ENCODE data around the gene CHDH.

The CHDH gene

GRCh38 chr3:53808496-53808895, 37.7 kb downstream of the CHDH start:
- DNase-seq (no peak), ATAC-seq (ENCODE audit: insufficient read depth, low read depth) (no peak)
- H3K36me3 ChIP-seq (ENCODE audit: insufficient read depth, low read length): no peaks in the 10 kb centered on the region
- no peaks in the 10 kb centered on the region for H3K9me3 ChIP-seq (ENCODE audit: insufficient read depth, low read length, severe bottlenecking)
- TF ChIP-seq EZH2 (IDR thresholded peaks at IDR 0.05; ENCODE audit: borderline replicate concordance, low read depth, low read length, severe bottlenecking): no peak
- no peak for TF ChIP-seq CTCF (IDR thresholded peaks at IDR 0.05; ENCODE audit: borderline replicate concordance, extremely low read depth, low read length, poor library complexity, severe bottlenecking)
- H2AFZ ChIP-seq (ENCODE audit: low read depth, low read length): no peak overlapping the region
- H3K79me2 ChIP-seq (ENCODE audit: insufficient read depth, low read length): no peaks in the 10 kb centered on the region
- H3K9ac ChIP-seq (ENCODE audit: low read depth, low read length): no peak overlapping the region
- H3K4me2 ChIP-seq (ENCODE audit: insufficient read depth, low read length): no peak overlapping the region
- peaks cover 3% of the 10 kb centered on the region for H4K20me1 ChIP-seq (ENCODE audit: insufficient read depth, low read length)
- H3K27me3 ChIP-seq (ENCODE audit: insufficient read depth, low read length, poor library complexity): no peaks in the 10 kb centered on the region
- H3K27ac ChIP-seq (ENCODE audit: low read length): no peak overlapping the region
- no peaks in the 10 kb centered on the region for H3K4me1 ChIP-seq (ENCODE audit: insufficient read depth, low read length)
- H3K4me3 ChIP-seq (ENCODE audit: low read depth in 1 of 2, low read length in 2 of 2): no peak overlapping the region

- TF ChIP-seq EZH2 (IDR thresholded peaks at IDR 0.05; ENCODE audit: borderline replicate concordance, low read depth, low read length, severe bottlenecking): no peak
- TF ChIP-seq CTCF (IDR thresholded peaks at IDR 0.05; ENCODE audit: borderline replicate concordance, extremely low read depth, low read length, poor library complexity, severe bottlenecking): no peak
- Histone ChIP-seq H3K9ac (ENCODE audit: low read depth, low read length) (no peak overlapping the region), H3K4me3 (ENCODE audit: low read depth in 1 of 2, low read length in 2 of 2) (no peak overlapping the region), H3K9me3 (ENCODE audit: insufficient read depth, low read length, severe bottlenecking) (no peaks in the 10 kb centered on the region), H3K4me2 (ENCODE audit: insufficient read depth, low read length) (no peak overlapping the region), H3K79me2 (ENCODE audit: insufficient read depth, low read length) (no peaks in the 10 kb centered on the region), H3K27me3 (ENCODE audit: insufficient read depth, low read length, poor library complexity) (no peaks in the 10 kb centered on the region), H2AFZ (ENCODE audit: low read depth, low read length) (no peak overlapping the region), H4K20me1 (ENCODE audit: insufficient read depth, low read length) (peaks cover 3% of the 10 kb centered on the region), H3K4me1 (ENCODE audit: insufficient read depth, low read length) (no peaks in the 10 kb centered on the region), H3K36me3 (ENCODE audit: insufficient read depth, low read length) (no peaks in the 10 kb centered on the region), H3K27ac (ENCODE audit: low read length) (no peak overlapping the region)
- ATAC-seq (ENCODE audit: insufficient read depth, low read depth): no peak
- DNase-seq: no peak
Observed at GRCh38 chr3:53807117-53807810, 39.0 kb downstream of the CHDH start.

GRCh38 chr3:53806182-53807116, 39.8 kb downstream of the CHDH start:
- TF ChIP-seq CTCF (IDR thresholded peaks at IDR 0.05; ENCODE audit: borderline replicate concordance, extremely low read depth, low read length, poor library complexity, severe bottlenecking) (no peak), EZH2 (IDR thresholded peaks at IDR 0.05; ENCODE audit: borderline replicate concordance, low read depth, low read length, severe bottlenecking) (no peak)
- Histone ChIP-seq H4K20me1 (ENCODE audit: insufficient read depth, low read length) (peaks cover 3% of the 10 kb centered on the region), H3K36me3 (ENCODE audit: insufficient read depth, low read length) (no peaks in the 10 kb centered on the region), H3K4me2 (ENCODE audit: insufficient read depth, low read length) (no peak overlapping the region), H2AFZ (ENCODE audit: low read depth, low read length) (no peak overlapping the region), H3K9ac (ENCODE audit: low read depth, low read length) (no peak overlapping the region), H3K27me3 (ENCODE audit: insufficient read depth, low read length, poor library complexity) (no peaks in the 10 kb centered on the region), H3K27ac (ENCODE audit: low read length) (no peak overlapping the region), H3K4me3 (ENCODE audit: low read depth in 1 of 2, low read length in 2 of 2) (no peak overlapping the region), H3K4me1 (ENCODE audit: insufficient read depth, low read length) (no peaks in the 10 kb centered on the region), H3K79me2 (ENCODE audit: insufficient read depth, low read length) (no peaks in the 10 kb centered on the region), H3K9me3 (ENCODE audit: insufficient read depth, low read length, severe bottlenecking) (no peaks in the 10 kb centered on the region)
- ATAC-seq (ENCODE audit: insufficient read depth, low read depth): no peak
- DNase-seq: no peak
